ENCODE data around the gene DYSF.

The DYSF gene

GRCh38 chr2:71551631-71551915 is 98.2 kb downstream of the DYSF start:
- H3K79me2 ChIP-seq (ENCODE audit: low read length), result no peaks in the 10 kb centered on the region
- TF ChIP-seq CTCF (IDR thresholded peaks at IDR 0.05; ENCODE audit: low read length) (no peak), EZH2phosphoT487 (IDR thresholded peaks at IDR 0.05; ENCODE audit: low read length) (no peak), EZH2 (optimal IDR thresholded peaks at IDR 0.05; ENCODE audit: low read depth, low read length) (no peak)
- H3K9me2 ChIP-seq (replicated peaks; ENCODE audit: insufficient read depth, low read length), result no peaks in the 10 kb centered on the region
- H3K9ac ChIP-seq (ENCODE audit: low read length), result no peak overlapping the region
- no peak overlapping the region for H3K27ac ChIP-seq (ENCODE audit: low read length)
- no peak for DNase-seq
- no peaks in the 10 kb centered on the region for H4K20me1 ChIP-seq (ENCODE audit: insufficient read depth, low read length)
- no peak overlapping the region for H2AFZ ChIP-seq (ENCODE audit: low read length)
- no peaks in the 10 kb centered on the region for H3F3A ChIP-seq (ENCODE audit: insufficient read depth, low read length)
- peaks cover 5% of the 10 kb centered on the region; the same call in 1 of the 2 replicates for H3K27me3 ChIP-seq (replicated peaks; ENCODE audit: insufficient read depth, low read length)
- no peaks in the 10 kb centered on the region for H3K4me1 ChIP-seq (ENCODE audit: low read length)
- H3K4me3 ChIP-seq (ENCODE audit: low read length), result no peak overlapping the region
- no peaks in the 10 kb centered on the region for H3K36me3 ChIP-seq (replicated peaks; ENCODE audit: insufficient read depth, low read length)
- no peaks in the 10 kb centered on the region for H3K9me3 ChIP-seq (replicated peaks; ENCODE audit: insufficient read depth, low read length)
- H3K4me2 ChIP-seq (ENCODE audit: low read depth, low read length), result no peak overlapping the region

- Histone ChIP-seq H3K4me1 (ENCODE audit: low read length) (no peaks in the 10 kb centered on the region), H3K27ac (ENCODE audit: low read length) (no peak overlapping the region), H3K9me3 (replicated peaks; ENCODE audit: insufficient read depth, low read length) (no peaks in the 10 kb centered on the region), H3F3A (ENCODE audit: insufficient read depth, low read length) (no peaks in the 10 kb centered on the region), H3K27me3 (replicated peaks; ENCODE audit: insufficient read depth, low read length) (no peaks in the 10 kb centered on the region), H3K36me3 (replicated peaks; ENCODE audit: insufficient read depth, low read length) (no peaks in the 10 kb centered on the region), H3K9me2 (replicated peaks; ENCODE audit: insufficient read depth, low read length) (no peaks in the 10 kb centered on the region), H4K20me1 (ENCODE audit: insufficient read depth, low read length) (no peaks in the 10 kb centered on the region), H3K9ac (ENCODE audit: low read length) (no peak overlapping the region), H3K79me2 (ENCODE audit: low read length) (no peaks in the 10 kb centered on the region), H3K4me2 (ENCODE audit: low read depth, low read length) (no peak overlapping the region), H3K4me3 (ENCODE audit: low read length) (no peak overlapping the region), H2AFZ (ENCODE audit: low read length) (no peak overlapping the region)
- TF ChIP-seq CTCF (IDR thresholded peaks at IDR 0.05; ENCODE audit: low read length) (no peak), EZH2phosphoT487 (IDR thresholded peaks at IDR 0.05; ENCODE audit: low read length) (no peak), EZH2 (optimal IDR thresholded peaks at IDR 0.05; ENCODE audit: low read depth, low read length) (no peak)
- no peak for DNase-seq
Observed at GRCh38 chr2:71552356-71552755, 99.0 kb downstream of the DYSF start.

GRCh38 chr2:71552861-71553301 is 99.5 kb downstream of the DYSF start:
- no peaks in the 10 kb centered on the region for H3K36me3 ChIP-seq (replicated peaks; ENCODE audit: insufficient read depth, low read length)
- no peak overlapping the region for H3K4me2 ChIP-seq (ENCODE audit: low read depth, low read length)
- no peak overlapping the region for H3K9ac ChIP-seq (ENCODE audit: low read length)
- TF ChIP-seq EZH2 (optimal IDR thresholded peaks at IDR 0.05; ENCODE audit: low read depth, low read length), result no peak
- H3K27ac ChIP-seq (ENCODE audit: low read length), result no peak overlapping the region
- no peak for DNase-seq
- H3K27me3 ChIP-seq (replicated peaks; ENCODE audit: insufficient read depth, low read length), result no peaks in the 10 kb centered on the region
- no peaks in the 10 kb centered on the region for H4K20me1 ChIP-seq (ENCODE audit: insufficient read depth, low read length)
- no peak overlapping the region for H3K4me3 ChIP-seq (ENCODE audit: low read length)
- no peaks in the 10 kb centered on the region for H3F3A ChIP-seq (ENCODE audit: insufficient read depth, low read length)
- no peaks in the 10 kb centered on the region for H3K9me2 ChIP-seq (replicated peaks; ENCODE audit: insufficient read depth, low read length)
- no peaks in the 10 kb centered on the region for H3K79me2 ChIP-seq (ENCODE audit: low read length)
- H3K9me3 ChIP-seq (replicated peaks; ENCODE audit: insufficient read depth, low read length), result no peaks in the 10 kb centered on the region
- H2AFZ ChIP-seq (ENCODE audit: low read length), result no peak overlapping the region
- no peaks in the 10 kb centered on the region for H3K4me1 ChIP-seq (ENCODE audit: low read length)

GRCh38 chr2:71554028-71554705 is 100.8 kb downstream of the DYSF start:
- Histone ChIP-seq H3K9me3 (replicated peaks; ENCODE audit: insufficient read depth, low read length) (no peaks in the 10 kb centered on the region), H3K27me3 (replicated peaks; ENCODE audit: insufficient read depth, low read length) (no peaks in the 10 kb centered on the region), H4K20me1 (ENCODE audit: insufficient read depth, low read length) (no peaks in the 10 kb centered on the region), H3K79me2 (ENCODE audit: low read length) (no peaks in the 10 kb centered on the region), H3K9me2 (replicated peaks; ENCODE audit: insufficient read depth, low read length) (no peaks in the 10 kb centered on the region), H3K9ac (ENCODE audit: low read length) (no peak overlapping the region), H3K4me1 (ENCODE audit: low read length) (no peaks in the 10 kb centered on the region), H3K4me3 (ENCODE audit: low read length) (no peak overlapping the region), H3K27ac (ENCODE audit: low read length) (no peak overlapping the region), H3K4me2 (ENCODE audit: low read depth, low read length) (no peak overlapping the region), H3F3A (ENCODE audit: insufficient read depth, low read length) (no peaks in the 10 kb centered on the region), H3K36me3 (replicated peaks; ENCODE audit: insufficient read depth, low read length) (no peaks in the 10 kb centered on the region), H2AFZ (ENCODE audit: low read length) (no peak overlapping the region)
- DNase-seq, result no peak
- no peak for TF ChIP-seq EZH2 (optimal IDR thresholded peaks at IDR 0.05; ENCODE audit: low read depth, low read length)
- no peak for TF ChIP-seq EZH2phosphoT487 (IDR thresholded peaks at IDR 0.05; ENCODE audit: low read length)
- no peak for TF ChIP-seq CTCF (IDR thresholded peaks at IDR 0.05; ENCODE audit: low read length)
